Lung (tissue), 12 donors: ENCODE results near the gene KBTBD4. TPM values are rescaled to one million over a fixed set of nuclear protein-coding genes. Genes with fewer than 3 reads are reported as not detected.
A peak's percentile ranks its signal among the peaks of the same experiment; 100 is the strongest.

ENCODE experiments used
- ATAC-seq: fragments of 200-7000 bp; cut with Tn5 transposase; one replicate; pipeline ENCODE4 v1.9.1; 2020; ENCODE audit warnings: moderate number of reproducible peaks; ENCODE audit not compliant: insufficient read depth, low FRiP score
- DNase-seq, 3 donors: peaks; one replicate each; pipeline ENCODE4 v3.0.0-alpha.2; 2013 to 2017
- H3K27ac ChIP-seq, 2 donors: one replicate each; pipeline ENCODE4 v1.5.1; 2013; ENCODE audit warnings: mild to moderate bottlenecking in 2 of 2, moderate library complexity in 2 of 2, control low read depth in 1 of 2, inconsistent platforms in 1 of 2, low read depth in 1 of 2, low read length in 1 of 2
- H3K27me3 ChIP-seq, 3 donors: one replicate each; pipeline ENCODE4 v1.5.1; 2013; ENCODE audit warnings: low read length in 2 of 3; ENCODE audit not compliant: control insufficient read depth in 3 of 3, insufficient read depth in 3 of 3
- H3K36me3 ChIP-seq, 4 donors: one replicate each; pipeline ENCODE4 v1.5.1; 2013; ENCODE audit warnings: low read length in 4 of 4, mild to moderate bottlenecking in 1 of 4, moderate library complexity in 1 of 4; ENCODE audit not compliant: control insufficient read depth in 4 of 4, insufficient read depth in 4 of 4
- H3K4me1 ChIP-seq, 5 donors: one replicate each; pipeline ENCODE4 v1.5.1; 2013; ENCODE audit warnings: low read length in 5 of 5, mild to moderate bottlenecking in 2 of 5, moderate library complexity in 1 of 5; ENCODE audit not compliant: control insufficient read depth in 5 of 5, insufficient read depth in 5 of 5
- H3K4me3 ChIP-seq: one replicate; pipeline ENCODE4 v1.5.1; 2013; ENCODE audit warnings: mild to moderate bottlenecking, control low read depth, moderate library complexity
- H3K9ac ChIP-seq, 2 donors: one replicate each; pipeline ENCODE4 v1.5.1; 2013; ENCODE audit warnings: low read length in 2 of 2, control low read depth in 1 of 2; ENCODE audit not compliant: insufficient read depth in 1 of 2
- H3K9me3 ChIP-seq, 4 donors: one replicate each; pipeline ENCODE4 v1.5.1; 2013; ENCODE audit warnings: low read length in 3 of 4, mild to moderate bottlenecking in 1 of 4, moderate library complexity in 1 of 4; ENCODE audit not compliant: control insufficient read depth in 4 of 4, insufficient read depth in 3 of 4
- CTCF ChIP-seq: IDR thresholded peaks from 2 replicates; pipeline ENCODE4 v1.5.1; 2012; ENCODE audit warnings: mild to moderate bottlenecking; ENCODE audit errors: control extremely low read depth, extremely low read depth
- WGBS, 2 donors: extraction: QIAGEN DNeasy Blood & Tissue Kit; methylation state at CpG; one replicate each; pipeline ENCODE4 v1.1.7; 2013; 5-methylcytosine and 5-hydroxymethylcytosine counted together
- polyA plus RNA-seq, 2 donors: library from polyadenylated mRNA; stranded (reverse); fragments of 200-250 nt; gene quantifications; one replicate each; pipeline ENCODE4 v1.2.1, GENCODE V29; 2013
- total RNA-seq, 2 donors: library from RNA; depleted of rRNA in 1 of 2; stranded (reverse); fragments of >200 nt in 1 of 2; gene quantifications; one replicate each; pipeline ENCODE4 v1.2.1, GENCODE V29; 2014 to 2021
- donor health status: control.
- donor health status: control.
- donor health status: Bipolar disorder and iron deficiency.
- donor health status: healthy.
- donor health status: DM: yes; HTN: yes; CAD: no.

Gene KBTBD4
- total and polyA plus RNA-seq, 4 donors: 5.8 to 17.1 (median 15.9) TPM

- 30 to 63% methylated on average over 14 of the region's 14 CpGs for WGBS, 2 donors
- ATAC-seq (peak; percentile 69), DNase-seq (no peak)
These were observed 9.1 kb upstream of the KBTBD4 start for GRCh38 chr11:47587723-47588326.

GRCh38 chr11:47587039-47587716, 8.4 kb upstream of the KBTBD4 start:
- ATAC-seq (no peak), DNase-seq (no peak)
- Histone ChIP-seq H3K27ac (peak overlapping the region in 1 of 2 donors; percentile 3), H3K4me1 (peaks cover 0 to 19% (median 0%) of the 10 kb centered on the region in 5 donors), H3K9ac (no peak overlapping the region), H3K4me3 (no peak overlapping the region), H3K36me3 (peaks cover 18 to 25% (median 22%) of the 10 kb centered on the region in 4 donors), H3K27me3 (peaks cover 0 to 3% (median 0%) of the 10 kb centered on the region in 3 donors), H3K9me3 (peaks cover 0 to 2% (median 0%) of the 10 kb centered on the region in 4 donors)
- TF ChIP-seq CTCF: no peak
- 46 to 62% methylated on average over 6 of the region's 6 CpGs for WGBS, 2 donors

More at GRCh38 chr11:47587723-47588326, 9.1 kb upstream of the KBTBD4 start:
- Histone ChIP-seq H3K9me3 (peaks cover 0 to 2% (median 0%) of the 10 kb centered on the region in 4 donors), H3K36me3 (peaks cover 13 to 19% (median 16%) of the 10 kb centered on the region in 4 donors), H3K27me3 (peaks cover 0 to 7% (median 4%) of the 10 kb centered on the region in 3 donors), H3K4me3 (no peak overlapping the region), H3K27ac (peak overlapping the region in 1 of 2 donors; percentile 3), H3K4me1 (peaks cover 0 to 19% (median 0%) of the 10 kb centered on the region in 5 donors), H3K9ac (no peak overlapping the region)
- no peak for TF ChIP-seq CTCF

- 78 to 84% methylated on average over 12 of the region's 12 CpGs for WGBS, 2 donors
- DNase-seq (peak in 1 of 3 donors; percentile 38), ATAC-seq (no peak)
- no peak for TF ChIP-seq CTCF
- H3K4me3 ChIP-seq: no peak within 1 kb of the TSS
- H3K27me3 ChIP-seq: no peaks in the 10 kb centered on the region
- H3K9me3 ChIP-seq: peaks cover 0 to 2% (median 0%) of the 10 kb centered on the region in 4 donors
- peak within 1 kb of the TSS in 1 of 2 donors; percentile 3 for H3K27ac ChIP-seq
- H3K4me1 ChIP-seq: peaks cover 0 to 17% (median 0%) of the 10 kb centered on the region in 5 donors
- peaks cover 27 to 30% (median 29%) of the 10 kb centered on the region in 4 donors for H3K36me3 ChIP-seq
- no peak within 1 kb of the TSS for H3K9ac ChIP-seq
These were observed 7.5 kb upstream of the KBTBD4 start, which contains the start of gene FAM180B for GRCh38 chr11:47586098-47586855. FAM180B (plus strand) TSS chr11:47586678; CDS start chr11:47586769, 91 bp downstream.
